SK-N-SH (cell line): ENCODE results near the gene UBL4B. TPM values are rescaled to one million over a fixed set of nuclear protein-coding genes. Genes with fewer than 3 reads are reported as not detected.
A peak's percentile ranks its signal among the peaks of the same experiment; 100 is the strongest.

ENCODE experiments used
- ELF1 ChIP-seq: IDR thresholded peaks from 2 replicates; pipeline ENCODE4 v1.4.0; 2012
- EZH2phosphoT487 ChIP-seq: fragments of 200-600 bp; sonication (generic); IDR thresholded peaks from 2 replicates; pipeline ENCODE4 v1.6.1; 2017; ENCODE audit warnings: low read depth, mixed run types, mild to moderate bottlenecking, antibody characterized with exemption, moderate library complexity, borderline replicate concordance
- FOXM1 ChIP-seq: IDR thresholded peaks from 2 replicates; pipeline ENCODE4 v1.4.0; 2012; ENCODE audit warnings: low read depth, mild to moderate bottlenecking
- GABPA ChIP-seq: IDR thresholded peaks from 2 replicates; pipeline ENCODE4 v1.4.0; 2012; ENCODE audit warnings: low read depth, mild to moderate bottlenecking
- MXI1 ChIP-seq: IDR thresholded peaks from 2 replicates; pipeline ENCODE4 v1.6.1; 2012; ENCODE audit warnings: mild to moderate bottlenecking, low read depth, low read length, improper control_type of control experiment
- NRF1 ChIP-seq: IDR thresholded peaks from 2 replicates; pipeline ENCODE4 v1.6.1; 2012; ENCODE audit warnings: low read depth, mild to moderate bottlenecking, low read length
- RFX5 ChIP-seq: IDR thresholded peaks from 2 replicates; pipeline ENCODE4 v1.6.1; 2012; ENCODE audit warnings: mild to moderate bottlenecking, improper control_type of control experiment, low read length
- TCF12 ChIP-seq: IDR thresholded peaks from 2 replicates; pipeline ENCODE4 v1.4.0; 2012
- TEAD4 ChIP-seq: IDR thresholded peaks from 2 replicates; pipeline ENCODE4 v1.4.0; 2012; ENCODE audit warnings: mild to moderate bottlenecking, borderline replicate concordance; ENCODE audit not compliant: insufficient read depth
- polyA plus RNA-seq, 3 experiments: library from polyadenylated mRNA; depleted of rRNA; stranded (reverse); fragments of >200 nt; gene quantifications; 2 replicates each; pipeline ENCODE4 v1.2.3, GENCODE V29; 2012
- TF ChIP-seq, protein P1 (sequence below): IDR thresholded peaks from 2 replicates; pipeline ENCODE4 v1.4.0; 2012; ENCODE audit warnings: low read depth
- TF ChIP-seq, protein P2 (sequence below): fragments of 150-350 bp; IDR thresholded peaks from 2 replicates; pipeline ENCODE4 v1.6.1; 2016; ENCODE audit warnings: mild to moderate bottlenecking, low read depth, low read length
- TF ChIP-seq, protein P3 (sequence below): fragments of 150-350 bp; IDR thresholded peaks from 2 replicates; pipeline ENCODE4 v1.6.1; 2017; ENCODE audit warnings: antibody characterized with exemption, low read length, low read depth, borderline replicate concordance
- TF ChIP-seq, protein P4 (sequence below): fragments of 200-600 bp; sonication (generic); IDR thresholded peaks from 2 replicates; pipeline ENCODE4 v1.6.1; 2017; ENCODE audit warnings: antibody characterized with exemption, mild to moderate bottlenecking, moderate library complexity
- TF ChIP-seq, protein P5 (sequence below): IDR thresholded peaks from 2 replicates; pipeline ENCODE4 v1.6.1; 2012; ENCODE audit warnings: mild to moderate bottlenecking, low read depth, low read length, moderate library complexity

The UBL4B gene
- polyA plus RNA-seq, 1 of the 3 experiments (the other 2 are of a cell fraction) = not detected

DNA sequence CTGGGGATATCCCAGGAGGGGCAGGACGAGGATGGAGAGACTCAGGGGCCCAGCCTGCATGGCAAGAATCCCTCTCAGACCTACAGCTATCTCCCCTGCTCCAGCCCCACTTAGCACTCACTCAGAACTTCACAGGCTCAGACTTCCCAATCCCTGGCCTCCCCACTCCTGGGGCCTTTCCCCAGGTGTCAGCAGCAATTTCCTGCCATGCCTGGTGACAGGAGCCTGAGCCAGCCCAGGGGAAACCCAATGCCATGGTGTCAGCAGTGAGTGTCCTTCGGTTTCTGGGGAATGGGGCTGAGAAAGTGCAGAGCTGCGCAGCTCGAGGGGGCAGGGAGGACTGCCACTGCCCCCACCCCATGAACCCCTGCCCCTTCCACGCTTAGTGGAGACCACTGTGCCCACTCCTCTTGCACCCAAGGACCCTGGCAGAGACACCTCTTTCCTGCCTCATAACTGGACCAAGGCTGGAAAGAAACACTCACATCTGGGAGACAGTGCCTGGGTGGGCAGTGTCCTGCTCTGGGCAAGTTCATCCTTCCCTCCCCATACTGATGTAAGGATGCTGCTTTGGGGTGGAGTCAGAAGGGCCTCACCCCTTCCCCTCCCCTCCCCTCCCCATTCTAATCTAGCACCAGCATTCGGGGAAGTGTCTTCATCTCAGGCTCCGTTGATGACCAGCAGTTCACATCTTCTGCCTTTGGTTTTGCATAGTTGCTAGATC is 17.1 kb upstream of the UBL4B start (continued):
- TF ChIP-seq, protein P1, sequence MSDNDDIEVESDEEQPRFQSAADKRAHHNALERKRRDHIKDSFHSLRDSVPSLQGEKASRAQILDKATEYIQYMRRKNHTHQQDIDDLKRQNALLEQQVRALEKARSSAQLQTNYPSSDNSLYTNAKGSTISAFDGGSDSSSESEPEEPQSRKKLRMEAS = no peak
- TF ChIP-seq, protein P2, sequence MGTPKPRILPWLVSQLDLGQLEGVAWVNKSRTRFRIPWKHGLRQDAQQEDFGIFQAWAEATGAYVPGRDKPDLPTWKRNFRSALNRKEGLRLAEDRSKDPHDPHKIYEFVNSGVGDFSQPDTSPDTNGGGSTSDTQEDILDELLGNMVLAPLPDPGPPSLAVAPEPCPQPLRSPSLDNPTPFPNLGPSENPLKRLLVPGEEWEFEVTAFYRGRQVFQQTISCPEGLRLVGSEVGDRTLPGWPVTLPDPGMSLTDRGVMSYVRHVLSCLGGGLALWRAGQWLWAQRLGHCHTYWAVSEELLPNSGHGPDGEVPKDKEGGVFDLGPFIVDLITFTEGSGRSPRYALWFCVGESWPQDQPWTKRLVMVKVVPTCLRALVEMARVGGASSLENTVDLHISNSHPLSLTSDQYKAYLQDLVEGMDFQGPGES = no peak
- TF ChIP-seq, protein P3, sequence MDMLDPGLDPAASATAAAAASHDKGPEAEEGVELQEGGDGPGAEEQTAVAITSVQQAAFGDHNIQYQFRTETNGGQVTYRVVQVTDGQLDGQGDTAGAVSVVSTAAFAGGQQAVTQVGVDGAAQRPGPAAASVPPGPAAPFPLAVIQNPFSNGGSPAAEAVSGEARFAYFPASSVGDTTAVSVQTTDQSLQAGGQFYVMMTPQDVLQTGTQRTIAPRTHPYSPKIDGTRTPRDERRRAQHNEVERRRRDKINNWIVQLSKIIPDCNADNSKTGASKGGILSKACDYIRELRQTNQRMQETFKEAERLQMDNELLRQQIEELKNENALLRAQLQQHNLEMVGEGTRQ = no peak
- TF ChIP-seq TCF12 = peak; percentile 94
- no peak for TF ChIP-seq FOXM1
- TF ChIP-seq MXI1 = no peak
- no peak for TF ChIP-seq RFX5
- TF ChIP-seq, protein P4, sequence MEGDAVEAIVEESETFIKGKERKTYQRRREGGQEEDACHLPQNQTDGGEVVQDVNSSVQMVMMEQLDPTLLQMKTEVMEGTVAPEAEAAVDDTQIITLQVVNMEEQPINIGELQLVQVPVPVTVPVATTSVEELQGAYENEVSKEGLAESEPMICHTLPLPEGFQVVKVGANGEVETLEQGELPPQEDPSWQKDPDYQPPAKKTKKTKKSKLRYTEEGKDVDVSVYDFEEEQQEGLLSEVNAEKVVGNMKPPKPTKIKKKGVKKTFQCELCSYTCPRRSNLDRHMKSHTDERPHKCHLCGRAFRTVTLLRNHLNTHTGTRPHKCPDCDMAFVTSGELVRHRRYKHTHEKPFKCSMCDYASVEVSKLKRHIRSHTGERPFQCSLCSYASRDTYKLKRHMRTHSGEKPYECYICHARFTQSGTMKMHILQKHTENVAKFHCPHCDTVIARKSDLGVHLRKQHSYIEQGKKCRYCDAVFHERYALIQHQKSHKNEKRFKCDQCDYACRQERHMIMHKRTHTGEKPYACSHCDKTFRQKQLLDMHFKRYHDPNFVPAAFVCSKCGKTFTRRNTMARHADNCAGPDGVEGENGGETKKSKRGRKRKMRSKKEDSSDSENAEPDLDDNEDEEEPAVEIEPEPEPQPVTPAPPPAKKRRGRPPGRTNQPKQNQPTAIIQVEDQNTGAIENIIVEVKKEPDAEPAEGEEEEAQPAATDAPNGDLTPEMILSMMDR = no peak
- TF ChIP-seq NRF1 = no peak
- TF ChIP-seq ELF1 = no peak
- no peak for TF ChIP-seq EZH2phosphoT487
- TF ChIP-seq, protein P5, sequence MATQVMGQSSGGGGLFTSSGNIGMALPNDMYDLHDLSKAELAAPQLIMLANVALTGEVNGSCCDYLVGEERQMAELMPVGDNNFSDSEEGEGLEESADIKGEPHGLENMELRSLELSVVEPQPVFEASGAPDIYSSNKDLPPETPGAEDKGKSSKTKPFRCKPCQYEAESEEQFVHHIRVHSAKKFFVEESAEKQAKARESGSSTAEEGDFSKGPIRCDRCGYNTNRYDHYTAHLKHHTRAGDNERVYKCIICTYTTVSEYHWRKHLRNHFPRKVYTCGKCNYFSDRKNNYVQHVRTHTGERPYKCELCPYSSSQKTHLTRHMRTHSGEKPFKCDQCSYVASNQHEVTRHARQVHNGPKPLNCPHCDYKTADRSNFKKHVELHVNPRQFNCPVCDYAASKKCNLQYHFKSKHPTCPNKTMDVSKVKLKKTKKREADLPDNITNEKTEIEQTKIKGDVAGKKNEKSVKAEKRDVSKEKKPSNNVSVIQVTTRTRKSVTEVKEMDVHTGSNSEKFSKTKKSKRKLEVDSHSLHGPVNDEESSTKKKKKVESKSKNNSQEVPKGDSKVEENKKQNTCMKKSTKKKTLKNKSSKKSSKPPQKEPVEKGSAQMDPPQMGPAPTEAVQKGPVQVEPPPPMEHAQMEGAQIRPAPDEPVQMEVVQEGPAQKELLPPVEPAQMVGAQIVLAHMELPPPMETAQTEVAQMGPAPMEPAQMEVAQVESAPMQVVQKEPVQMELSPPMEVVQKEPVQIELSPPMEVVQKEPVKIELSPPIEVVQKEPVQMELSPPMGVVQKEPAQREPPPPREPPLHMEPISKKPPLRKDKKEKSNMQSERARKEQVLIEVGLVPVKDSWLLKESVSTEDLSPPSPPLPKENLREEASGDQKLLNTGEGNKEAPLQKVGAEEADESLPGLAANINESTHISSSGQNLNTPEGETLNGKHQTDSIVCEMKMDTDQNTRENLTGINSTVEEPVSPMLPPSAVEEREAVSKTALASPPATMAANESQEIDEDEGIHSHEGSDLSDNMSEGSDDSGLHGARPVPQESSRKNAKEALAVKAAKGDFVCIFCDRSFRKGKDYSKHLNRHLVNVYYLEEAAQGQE = no peak
- no peak for TF ChIP-seq GABPA
- no peak for TF ChIP-seq TEAD4
